Measurements from ENCODE around the gene COPE.
"Not testable (repeated sequence)": the region's sequence is repeated elsewhere in the genome, so short reads cannot be mapped to it uniquely, and the experiment has no call there.

COPE gene

DNA sequence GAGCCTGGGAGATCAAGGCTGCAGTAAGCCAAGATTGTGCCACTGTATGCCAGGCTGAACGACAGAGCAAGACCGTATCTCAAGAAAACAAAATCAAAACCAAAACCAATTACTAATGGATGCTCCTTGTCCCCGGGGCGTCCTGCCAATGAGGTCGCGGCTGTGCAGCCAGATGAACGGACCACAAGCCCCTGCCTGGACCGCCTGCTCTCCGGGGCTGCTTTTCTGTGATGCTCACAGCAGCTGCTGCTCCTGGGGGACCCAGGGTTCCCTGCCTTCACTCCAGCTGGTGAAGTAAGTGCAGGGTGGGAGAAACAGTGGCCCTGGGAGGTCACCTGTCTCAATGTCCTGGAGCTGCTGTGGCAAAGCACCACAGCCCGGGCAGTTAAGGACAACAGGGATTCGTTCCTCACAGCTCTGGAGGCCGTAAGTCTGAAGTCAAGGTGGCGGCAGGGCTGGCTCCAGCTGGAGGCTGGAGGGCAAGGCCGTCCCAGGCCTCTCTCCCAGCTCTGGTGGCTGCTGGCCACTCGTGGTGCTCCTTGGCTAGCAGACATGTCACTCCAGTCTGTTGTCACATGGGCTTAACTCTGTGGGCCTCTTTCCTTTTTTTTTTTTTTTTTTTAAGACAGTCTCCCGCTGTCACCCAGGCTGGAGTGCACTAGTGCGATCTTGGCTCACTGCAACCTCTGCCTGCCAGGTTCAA is 10.1 kb downstream of the COPE start:
- no peak for DNase-seq (ENCODE audit: low spot score)
- Histone ChIP-seq H3K27ac (no peak overlapping the region), H3K4me3 (no peak overlapping the region)
- TF ChIP-seq, protein P1, sequence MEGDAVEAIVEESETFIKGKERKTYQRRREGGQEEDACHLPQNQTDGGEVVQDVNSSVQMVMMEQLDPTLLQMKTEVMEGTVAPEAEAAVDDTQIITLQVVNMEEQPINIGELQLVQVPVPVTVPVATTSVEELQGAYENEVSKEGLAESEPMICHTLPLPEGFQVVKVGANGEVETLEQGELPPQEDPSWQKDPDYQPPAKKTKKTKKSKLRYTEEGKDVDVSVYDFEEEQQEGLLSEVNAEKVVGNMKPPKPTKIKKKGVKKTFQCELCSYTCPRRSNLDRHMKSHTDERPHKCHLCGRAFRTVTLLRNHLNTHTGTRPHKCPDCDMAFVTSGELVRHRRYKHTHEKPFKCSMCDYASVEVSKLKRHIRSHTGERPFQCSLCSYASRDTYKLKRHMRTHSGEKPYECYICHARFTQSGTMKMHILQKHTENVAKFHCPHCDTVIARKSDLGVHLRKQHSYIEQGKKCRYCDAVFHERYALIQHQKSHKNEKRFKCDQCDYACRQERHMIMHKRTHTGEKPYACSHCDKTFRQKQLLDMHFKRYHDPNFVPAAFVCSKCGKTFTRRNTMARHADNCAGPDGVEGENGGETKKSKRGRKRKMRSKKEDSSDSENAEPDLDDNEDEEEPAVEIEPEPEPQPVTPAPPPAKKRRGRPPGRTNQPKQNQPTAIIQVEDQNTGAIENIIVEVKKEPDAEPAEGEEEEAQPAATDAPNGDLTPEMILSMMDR (IDR thresholded peaks at IDR 0.05) = no peak

DNA sequence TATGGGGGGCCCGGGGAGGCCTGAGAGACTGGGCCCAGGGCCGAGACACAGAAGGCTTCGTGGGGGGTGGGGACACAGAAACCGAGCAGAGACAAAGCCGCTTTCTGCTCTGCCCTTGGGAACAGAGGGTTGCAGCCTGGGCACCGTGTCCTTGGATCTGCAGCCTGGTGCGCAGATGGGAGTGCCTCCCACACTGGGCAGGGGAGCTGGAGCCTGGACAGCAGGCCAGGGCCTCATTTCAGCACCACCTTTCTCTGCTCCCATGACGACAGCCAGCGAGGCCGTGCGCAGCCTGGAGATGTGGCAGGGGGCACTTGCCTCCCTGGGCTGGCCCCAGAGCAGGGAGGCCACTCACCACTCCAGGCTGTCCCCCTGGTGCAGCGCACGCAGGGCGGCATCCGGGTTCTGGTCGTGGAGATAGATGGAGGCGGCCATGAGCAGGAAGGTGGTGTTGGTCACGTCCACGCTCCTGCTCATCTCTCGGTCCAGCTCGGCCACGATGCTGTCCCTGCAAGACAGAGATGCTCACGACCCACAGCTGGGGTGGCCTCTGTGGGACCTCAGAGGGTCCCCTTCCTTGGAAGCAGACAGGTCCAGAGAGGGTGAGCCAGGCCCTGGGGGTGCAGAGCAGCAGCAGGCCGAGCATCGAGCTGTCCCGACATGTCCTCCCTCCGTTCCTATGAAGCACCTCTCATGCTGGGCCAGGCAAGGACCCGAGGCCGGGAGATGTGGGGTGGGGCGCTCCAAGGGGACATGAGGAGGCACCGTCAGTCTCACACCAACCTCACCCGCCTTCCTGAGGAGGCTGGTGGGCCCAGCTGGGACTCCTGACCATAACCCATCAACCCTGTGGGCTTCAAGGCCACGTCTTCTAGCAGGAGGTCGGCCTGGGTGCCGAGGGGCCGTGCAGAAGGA is 12.3 kb downstream of the COPE start:
- no peak for DNase-seq (ENCODE audit: low spot score)
- no peak overlapping the region for H3K4me3 ChIP-seq
- H3K27ac ChIP-seq = no peak overlapping the region
- TF ChIP-seq, protein P1 (IDR thresholded peaks at IDR 0.05) = no peak

DNA sequence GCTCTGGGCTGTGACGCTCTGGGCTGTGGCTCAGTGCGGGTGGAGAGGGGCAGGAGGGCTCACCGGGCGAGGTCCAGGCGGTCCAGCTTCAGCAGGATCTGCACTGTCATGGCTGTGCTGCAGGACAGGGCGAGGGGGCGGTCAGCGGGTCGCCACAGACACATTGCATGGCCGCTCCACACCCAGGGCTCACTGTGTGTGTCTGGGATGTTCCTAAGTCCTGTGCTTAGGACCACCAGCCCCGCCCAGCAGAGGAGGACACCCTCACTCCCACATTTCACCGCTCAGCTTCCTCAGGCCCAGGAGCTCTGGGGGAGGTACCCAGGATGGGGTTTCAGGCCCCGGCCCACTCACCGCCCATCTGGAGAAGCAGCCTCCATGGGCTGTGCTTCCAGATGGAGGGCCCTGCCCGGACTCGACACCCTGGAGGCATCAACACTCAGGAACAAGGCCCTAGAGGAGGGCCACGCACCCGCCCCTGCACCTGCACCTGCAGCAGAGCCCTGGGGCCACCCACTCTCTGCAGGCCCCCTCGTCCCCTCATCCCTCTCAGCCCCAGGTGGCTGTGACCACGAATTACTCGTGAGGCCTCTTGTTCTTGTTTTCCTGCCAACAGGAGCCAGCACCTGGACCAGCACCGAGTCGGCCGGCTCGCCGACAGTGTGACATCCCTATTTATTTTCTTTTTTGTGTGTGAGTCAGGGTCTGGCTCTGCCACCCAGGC is 13.5 kb downstream of the COPE start:
- H3K4me3 ChIP-seq = no peak overlapping the region
- TF ChIP-seq, protein P1 (IDR thresholded peaks at IDR 0.05) = no peak
- H3K27ac ChIP-seq = no peak overlapping the region
- DNase-seq (ENCODE audit: low spot score) = no peak

DNA sequence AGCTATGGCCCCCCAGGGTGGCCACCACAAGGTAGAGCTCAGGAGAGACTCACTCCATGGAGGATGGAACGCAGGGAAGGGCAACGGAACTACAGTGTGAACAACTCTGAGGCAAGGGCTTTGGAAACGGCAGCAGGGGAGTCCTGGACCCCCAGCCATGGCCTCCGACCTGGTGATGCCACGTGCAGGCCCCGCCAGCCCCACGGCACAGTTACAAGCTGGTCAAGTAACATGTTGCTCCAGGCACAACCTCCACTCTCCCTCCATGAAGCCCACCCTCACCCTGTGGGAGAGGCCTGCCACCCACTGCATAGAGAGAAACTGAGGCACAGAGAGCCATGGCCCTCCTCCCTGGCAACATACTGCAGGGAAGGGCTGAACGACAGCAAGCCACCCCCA is 14.1 kb downstream of the COPE start:
- H3K27ac ChIP-seq = no peak overlapping the region
- TF ChIP-seq, protein P1 (IDR thresholded peaks at IDR 0.05) = no peak
- DNase-seq (ENCODE audit: low spot score) = no peak
- no peak overlapping the region for H3K4me3 ChIP-seq

DNA sequence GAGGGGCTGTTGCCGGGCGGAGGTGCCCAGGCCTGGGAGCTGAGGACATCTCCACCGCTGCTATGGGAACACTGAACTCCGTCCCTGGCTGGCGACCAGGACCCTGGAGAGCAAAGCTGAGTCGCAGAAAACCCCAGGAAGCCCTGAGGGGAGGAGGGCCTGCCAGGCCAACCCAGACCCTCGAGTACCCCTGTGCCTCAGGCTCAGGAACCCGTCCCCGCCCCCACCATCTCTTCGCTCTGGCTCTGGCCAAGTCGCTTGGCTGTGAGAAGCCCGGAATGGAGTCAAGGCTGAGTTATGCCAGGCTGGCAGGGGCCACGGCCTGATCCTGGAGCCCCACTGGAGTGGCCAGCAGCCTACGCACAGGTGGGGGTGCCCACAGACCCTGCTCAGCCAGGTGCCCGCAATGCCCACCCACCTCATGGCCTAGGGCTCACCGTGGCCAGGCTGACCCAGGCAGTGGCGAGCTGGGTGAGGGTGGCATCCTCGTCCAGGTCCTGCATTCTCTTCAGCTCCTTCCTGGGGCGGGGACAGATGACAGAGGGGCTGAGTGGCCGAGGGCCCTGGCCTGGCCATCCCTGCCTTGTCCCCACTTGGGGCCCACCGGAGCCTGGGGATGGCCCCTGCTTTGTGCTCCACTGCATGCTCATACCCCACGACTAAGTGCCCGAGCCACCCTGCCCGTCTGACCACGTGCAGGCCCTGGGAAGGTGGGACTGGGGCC is 14.7 kb downstream of the COPE start:
- TF ChIP-seq, protein P1 (IDR thresholded peaks at IDR 0.05) = no peak
- H3K4me3 ChIP-seq = no peak overlapping the region
- no peak overlapping the region for H3K27ac ChIP-seq
- DNase-seq (ENCODE audit: low spot score) = no peak

DNA sequence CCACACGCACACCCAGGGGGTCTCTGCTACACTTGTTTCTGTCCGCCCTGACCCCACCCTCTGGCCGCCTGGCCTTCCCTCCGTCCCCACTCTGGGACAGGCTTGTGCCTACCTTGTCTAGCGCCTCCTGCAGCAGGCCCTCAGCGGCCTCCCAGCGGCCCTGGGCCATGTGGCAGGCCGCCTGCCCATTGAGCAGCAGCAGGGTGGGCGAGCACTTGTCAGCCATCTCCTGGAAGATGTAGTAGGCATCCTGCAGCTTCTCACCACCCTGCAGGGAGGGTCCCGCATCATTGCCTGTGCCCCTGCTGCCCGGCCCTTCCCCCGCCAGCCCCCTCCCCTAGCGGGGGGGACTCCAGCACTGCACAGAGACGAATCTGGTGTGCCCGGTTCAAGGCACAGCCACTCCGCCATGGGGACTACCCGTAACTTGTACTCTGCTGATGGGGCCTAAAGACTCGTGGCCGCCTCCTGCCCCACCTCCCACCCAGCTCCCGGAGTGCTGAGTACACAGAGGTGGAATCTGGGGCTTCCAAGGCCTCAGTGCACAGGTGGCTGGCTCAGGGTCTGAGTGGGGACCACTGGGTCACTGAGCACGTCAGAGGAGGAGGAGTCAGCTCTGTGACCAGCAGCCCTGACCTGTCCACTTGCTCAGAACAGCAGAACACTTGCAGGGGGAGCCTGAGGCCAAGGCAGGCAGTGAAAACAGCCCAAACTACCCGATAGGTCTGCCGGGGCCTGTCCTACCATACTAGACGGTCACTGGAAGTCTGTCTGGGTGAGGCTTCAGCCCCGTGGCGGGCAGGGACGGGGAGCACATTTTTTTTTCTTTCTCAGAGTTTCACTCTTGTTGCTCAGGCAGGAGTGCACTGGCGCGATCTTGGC is 15.8 kb downstream of the COPE start:
- Histone ChIP-seq H3K27ac (no peak overlapping the region), H3K4me3 (no peak overlapping the region)
- no peak for DNase-seq (ENCODE audit: low spot score)
- TF ChIP-seq, protein P1 (IDR thresholded peaks at IDR 0.05) = no peak

DNA sequence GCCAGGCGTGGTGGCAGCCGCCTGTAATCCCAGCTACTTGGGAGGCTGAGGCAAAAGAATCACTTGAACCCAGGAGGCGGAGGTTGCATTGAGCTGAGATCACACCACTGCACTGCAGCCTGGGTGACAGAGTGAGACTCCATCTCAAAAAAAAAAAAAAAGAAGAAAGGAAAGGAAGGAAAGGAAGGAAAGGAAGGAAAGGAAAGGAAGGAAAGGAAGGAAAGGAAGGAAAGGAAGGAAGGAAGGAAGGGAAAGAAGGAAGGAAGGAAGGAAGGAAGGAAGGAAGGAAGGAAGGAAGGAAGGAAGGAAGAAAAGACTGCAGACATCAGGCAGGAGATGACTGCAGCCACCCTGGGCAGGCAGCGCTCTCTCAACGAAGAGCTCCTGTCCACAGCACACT is 16.7 kb downstream of the COPE start:
- not testable (repeated sequence) for H3K4me3 ChIP-seq; DNase-seq (ENCODE audit: low spot score); H3K27ac ChIP-seq

Measured in coronary artery (tissue), 2 donors.